GM21717 (cell line): Measurements from ENCODE around the gene G6PC1.
"Not testable (repeated sequence)": the region's sequence is repeated elsewhere in the genome, so short reads cannot be mapped to it uniquely, and the experiment has no call there.

Experiments
- ATAC-seq: cut with Tn5 transposase; IDR thresholded peaks from one replicate; pipeline ENCODE4 v1.9.1; 2021; ENCODE audit warnings: mild to moderate bottlenecking, moderate library complexity; ENCODE audit not compliant: unreplicated experiment

G6PC1 gene

GRCh38 chr17:42873315-42873714, 27.3 kb upstream of the G6PC1 start:
- ATAC-seq: no peak

- not testable (repeated sequence) for ATAC-seq
These were observed 26.5 kb upstream of the G6PC1 start for GRCh38 chr17:42873932-42874695.

GRCh38 chr17:42877037-42877436, 23.6 kb upstream of the G6PC1 start:
- ATAC-seq: no peak

- ATAC-seq: no peak
These were observed 22.3 kb upstream of the G6PC1 start for GRCh38 chr17:42878123-42878880.

- ATAC-seq: no peak
These were observed 21.5 kb upstream of the G6PC1 start for GRCh38 chr17:42878924-42879595.

- ATAC-seq: no peak
These were observed 21.0 kb upstream of the G6PC1 start for GRCh38 chr17:42879596-42879985.

GRCh38 chr17:42880776-42881310, 19.8 kb upstream of the G6PC1 start:
- no peak for ATAC-seq

GRCh38 chr17:42881706-42882105, 18.9 kb upstream of the G6PC1 start:
- not testable (repeated sequence) for ATAC-seq

GRCh38 chr17:42882166-42882565, 18.4 kb upstream of the G6PC1 start:
- ATAC-seq: no peak

- ATAC-seq: no peak
These were observed 16.6 kb upstream of the G6PC1 start for GRCh38 chr17:42883802-42884558.

- not testable (repeated sequence) for ATAC-seq
These were observed 14.8 kb upstream of the G6PC1 start for GRCh38 chr17:42885806-42886205.

GRCh38 chr17:42886283-42887176, 14.1 kb upstream of the G6PC1 start:
- no peak for ATAC-seq

- no peak for ATAC-seq
These were observed 10.8 kb upstream of the G6PC1 start for GRCh38 chr17:42889809-42890208.

GRCh38 chr17:42891539-42892152, 9.0 kb upstream of the G6PC1 start:
- no peak for ATAC-seq

- ATAC-seq: no peak
These were observed 7.2 kb upstream of the G6PC1 start for GRCh38 chr17:42893359-42893758.

GRCh38 chr17:42894283-42895184, 6.1 kb upstream of the G6PC1 start:
- ATAC-seq: no peak

- no peak for ATAC-seq
These were observed 5.4 kb upstream of the G6PC1 start for GRCh38 chr17:42895185-42895555.

GRCh38 chr17:42898147-42898811, 2.3 kb upstream of the G6PC1 start:
- ATAC-seq: no peak
